Measurements from ENCODE around the gene ARL14EP.

The ARL14EP gene

GRCh38 chr11:30351061-30351460 lies 28.2 kb downstream of the ARL14EP start:
- Histone ChIP-seq H3K4me3 (ENCODE audit: low read depth, low read length) (no peak overlapping the region), H2AFZ (ENCODE audit: low read length, unreplicated experiment) (no peak overlapping the region), H3K4me1 (ENCODE audit: control insufficient read depth, insufficient read depth, low read length, unreplicated experiment) (no peaks in the 10 kb centered on the region), H3K79me2 (ENCODE audit: control insufficient read depth, insufficient read depth, low read length, unreplicated experiment) (no peaks in the 10 kb centered on the region), H3K27ac (ENCODE audit: low read depth, low read length) (no peak overlapping the region), H3K27me3 (ENCODE audit: insufficient read depth, low read length) (peaks cover 56% of the 10 kb centered on the region), H3K36me3 (ENCODE audit: insufficient read depth, low read length) (no peaks in the 10 kb centered on the region)

- Histone ChIP-seq H3K27ac (ENCODE audit: low read depth, low read length) (no peak overlapping the region), H3K4me3 (ENCODE audit: low read depth, low read length) (no peak overlapping the region), H2AFZ (ENCODE audit: low read length, unreplicated experiment) (no peak overlapping the region), H3K79me2 (ENCODE audit: control insufficient read depth, insufficient read depth, low read length, unreplicated experiment) (no peaks in the 10 kb centered on the region), H3K4me1 (ENCODE audit: control insufficient read depth, insufficient read depth, low read length, unreplicated experiment) (no peaks in the 10 kb centered on the region), H3K36me3 (ENCODE audit: insufficient read depth, low read length) (no peaks in the 10 kb centered on the region), H3K27me3 (ENCODE audit: insufficient read depth, low read length) (peaks cover 80% of the 10 kb centered on the region)
Measured at GRCh38 chr11:30356391-30356790, 33.5 kb downstream of the ARL14EP start.

- Histone ChIP-seq H2AFZ (ENCODE audit: low read length, unreplicated experiment) (no peak overlapping the region), H3K4me1 (ENCODE audit: control insufficient read depth, insufficient read depth, low read length, unreplicated experiment) (no peaks in the 10 kb centered on the region), H3K27ac (ENCODE audit: low read depth, low read length) (no peak overlapping the region), H3K36me3 (ENCODE audit: insufficient read depth, low read length) (no peaks in the 10 kb centered on the region), H3K27me3 (ENCODE audit: insufficient read depth, low read length) (peaks cover 66% of the 10 kb centered on the region), H3K79me2 (ENCODE audit: control insufficient read depth, insufficient read depth, low read length, unreplicated experiment) (no peaks in the 10 kb centered on the region), H3K4me3 (ENCODE audit: low read depth, low read length) (no peak overlapping the region)
Measured at GRCh38 chr11:30357872-30358271, 35.0 kb downstream of the ARL14EP start.

- Histone ChIP-seq H3K4me1 (ENCODE audit: control insufficient read depth, insufficient read depth, low read length, unreplicated experiment) (no peaks in the 10 kb centered on the region), H2AFZ (ENCODE audit: low read length, unreplicated experiment) (no peak overlapping the region), H3K4me3 (ENCODE audit: low read depth, low read length) (no peak overlapping the region), H3K79me2 (ENCODE audit: control insufficient read depth, insufficient read depth, low read length, unreplicated experiment) (no peaks in the 10 kb centered on the region), H3K27me3 (ENCODE audit: insufficient read depth, low read length) (peaks cover 59% of the 10 kb centered on the region), H3K27ac (ENCODE audit: low read depth, low read length) (no peak overlapping the region), H3K36me3 (ENCODE audit: insufficient read depth, low read length) (no peaks in the 10 kb centered on the region)
Measured at GRCh38 chr11:30358536-30358935, 35.6 kb downstream of the ARL14EP start.

- H2AFZ ChIP-seq (ENCODE audit: low read length, unreplicated experiment): no peak overlapping the region
- no peaks in the 10 kb centered on the region for H3K36me3 ChIP-seq (ENCODE audit: insufficient read depth, low read length)
- peaks cover 60% of the 10 kb centered on the region for H3K27me3 ChIP-seq (ENCODE audit: insufficient read depth, low read length)
- no peak overlapping the region for H3K4me3 ChIP-seq (ENCODE audit: low read depth, low read length)
- no peaks in the 10 kb centered on the region for H3K79me2 ChIP-seq (ENCODE audit: control insufficient read depth, insufficient read depth, low read length, unreplicated experiment)
- H3K27ac ChIP-seq (ENCODE audit: low read depth, low read length): no peak overlapping the region
- no peaks in the 10 kb centered on the region for H3K4me1 ChIP-seq (ENCODE audit: control insufficient read depth, insufficient read depth, low read length, unreplicated experiment)
Measured at GRCh38 chr11:30360741-30361140, 37.8 kb downstream of the ARL14EP start.

GRCh38 chr11:30364139-30364836 lies 41.4 kb downstream of the ARL14EP start:
- Histone ChIP-seq H2AFZ (ENCODE audit: low read length, unreplicated experiment) (no peak overlapping the region), H3K79me2 (ENCODE audit: control insufficient read depth, insufficient read depth, low read length, unreplicated experiment) (no peaks in the 10 kb centered on the region), H3K4me3 (ENCODE audit: low read depth, low read length) (no peak overlapping the region), H3K4me1 (ENCODE audit: control insufficient read depth, insufficient read depth, low read length, unreplicated experiment) (no peaks in the 10 kb centered on the region), H3K27ac (ENCODE audit: low read depth, low read length) (no peak overlapping the region), H3K36me3 (ENCODE audit: insufficient read depth, low read length) (no peaks in the 10 kb centered on the region), H3K27me3 (ENCODE audit: insufficient read depth, low read length) (peaks cover 31% of the 10 kb centered on the region)

- H3K36me3 ChIP-seq (ENCODE audit: insufficient read depth, low read length): no peaks in the 10 kb centered on the region
- H3K4me3 ChIP-seq (ENCODE audit: low read depth, low read length): no peak overlapping the region
- H3K27ac ChIP-seq (ENCODE audit: low read depth, low read length): no peak overlapping the region
- peaks cover 25% of the 10 kb centered on the region for H3K27me3 ChIP-seq (ENCODE audit: insufficient read depth, low read length)
- no peaks in the 10 kb centered on the region for H3K79me2 ChIP-seq (ENCODE audit: control insufficient read depth, insufficient read depth, low read length, unreplicated experiment)
- H2AFZ ChIP-seq (ENCODE audit: low read length, unreplicated experiment): no peak overlapping the region
- no peaks in the 10 kb centered on the region for H3K4me1 ChIP-seq (ENCODE audit: control insufficient read depth, insufficient read depth, low read length, unreplicated experiment)
Measured at GRCh38 chr11:30364837-30365482, 42.1 kb downstream of the ARL14EP start.

GRCh38 chr11:30365793-30366517 lies 43.1 kb downstream of the ARL14EP start:
- Histone ChIP-seq H2AFZ (ENCODE audit: low read length, unreplicated experiment) (no peak overlapping the region), H3K36me3 (ENCODE audit: insufficient read depth, low read length) (no peaks in the 10 kb centered on the region), H3K79me2 (ENCODE audit: control insufficient read depth, insufficient read depth, low read length, unreplicated experiment) (no peaks in the 10 kb centered on the region), H3K27ac (ENCODE audit: low read depth, low read length) (no peak overlapping the region), H3K4me1 (ENCODE audit: control insufficient read depth, insufficient read depth, low read length, unreplicated experiment) (no peaks in the 10 kb centered on the region), H3K4me3 (ENCODE audit: low read depth, low read length) (no peak overlapping the region), H3K27me3 (ENCODE audit: insufficient read depth, low read length) (peaks cover 23% of the 10 kb centered on the region)

GRCh38 chr11:30368394-30368793 lies 45.5 kb downstream of the ARL14EP start:
- Histone ChIP-seq H2AFZ (ENCODE audit: low read length, unreplicated experiment) (no peak overlapping the region), H3K36me3 (ENCODE audit: insufficient read depth, low read length) (no peaks in the 10 kb centered on the region), H3K4me3 (ENCODE audit: low read depth, low read length) (no peak overlapping the region), H3K79me2 (ENCODE audit: control insufficient read depth, insufficient read depth, low read length, unreplicated experiment) (no peaks in the 10 kb centered on the region), H3K27ac (ENCODE audit: low read depth, low read length) (no peak overlapping the region), H3K27me3 (ENCODE audit: insufficient read depth, low read length) (peaks cover 25% of the 10 kb centered on the region; the same call in 1 of the 2 replicates), H3K4me1 (ENCODE audit: control insufficient read depth, insufficient read depth, low read length, unreplicated experiment) (no peaks in the 10 kb centered on the region)

- H3K4me1 ChIP-seq (ENCODE audit: control insufficient read depth, insufficient read depth, low read length, unreplicated experiment): no peaks in the 10 kb centered on the region
- no peak overlapping the region for H3K4me3 ChIP-seq (ENCODE audit: low read depth, low read length)
- H3K27me3 ChIP-seq (ENCODE audit: insufficient read depth, low read length): peaks cover 14% of the 10 kb centered on the region; the same call in 1 of the 2 replicates
- H3K79me2 ChIP-seq (ENCODE audit: control insufficient read depth, insufficient read depth, low read length, unreplicated experiment): no peaks in the 10 kb centered on the region
- H3K27ac ChIP-seq (ENCODE audit: low read depth, low read length): no peak overlapping the region
- H3K36me3 ChIP-seq (ENCODE audit: insufficient read depth, low read length): no peaks in the 10 kb centered on the region
- H2AFZ ChIP-seq (ENCODE audit: low read length, unreplicated experiment): no peak overlapping the region
Measured at GRCh38 chr11:30370164-30370563, 47.3 kb downstream of the ARL14EP start.

All from ACC112 (cell line).